CD4-positive, alpha-beta T cell treated with Interleukin-15 for 1 hour (primary cell): Measurements from ENCODE around the gene RHOBTB3.

Experiments used
- DNase-seq: peaks from one replicate; pipeline ENCODE4 v3.0.0-alpha.2; 2020

RHOBTB3 gene

GRCh38 chr5:95733107-95733665 lies 2.0 kb downstream of the RHOBTB3 start:
- no peak for DNase-seq

DNA sequence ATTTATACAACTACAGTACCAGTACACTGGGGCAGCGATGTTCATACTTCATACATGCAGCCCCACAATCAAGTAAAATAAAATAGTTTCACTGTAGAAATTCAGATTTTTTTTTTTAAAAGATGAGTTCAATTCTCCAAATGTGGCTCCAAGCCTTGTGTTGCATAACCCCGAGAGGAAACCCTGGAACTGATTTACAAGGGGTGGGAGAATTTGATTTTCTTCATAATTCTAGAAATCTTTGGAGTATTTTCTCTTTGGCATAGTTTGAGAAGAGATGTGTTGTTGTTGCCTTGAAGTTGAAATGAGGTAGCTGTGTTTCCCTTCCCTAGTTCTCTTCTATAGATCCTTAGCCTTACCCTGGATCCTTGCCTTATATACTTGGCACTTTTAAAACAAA lies 3.1 kb downstream of the RHOBTB3 start:
- no peak for DNase-seq

GRCh38 chr5:95734906-95735305 lies 3.8 kb downstream of the RHOBTB3 start:
- DNase-seq = no peak

GRCh38 chr5:95735406-95735805 lies 4.3 kb downstream of the RHOBTB3 start:
- no peak for DNase-seq

DNA sequence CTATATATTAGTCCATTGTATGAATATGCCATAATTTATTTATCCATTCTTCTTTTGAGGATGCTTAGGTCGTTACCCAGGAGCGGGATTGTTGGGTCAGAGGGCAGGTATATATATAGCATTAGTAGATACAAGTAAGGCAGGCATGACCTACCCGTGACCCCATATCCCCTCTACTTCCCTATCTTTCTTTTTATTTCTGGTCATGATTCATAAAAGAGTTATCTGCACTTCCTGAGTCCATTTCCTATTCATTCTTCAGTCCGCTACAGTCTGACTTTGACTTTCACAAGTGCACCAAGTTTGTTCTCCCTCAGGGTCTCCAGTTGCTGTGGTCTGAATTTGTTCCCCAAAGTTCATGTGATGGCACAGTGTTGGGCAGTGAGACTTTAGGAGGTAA lies 6.9 kb downstream of the RHOBTB3 start:
- DNase-seq = no peak

DNA sequence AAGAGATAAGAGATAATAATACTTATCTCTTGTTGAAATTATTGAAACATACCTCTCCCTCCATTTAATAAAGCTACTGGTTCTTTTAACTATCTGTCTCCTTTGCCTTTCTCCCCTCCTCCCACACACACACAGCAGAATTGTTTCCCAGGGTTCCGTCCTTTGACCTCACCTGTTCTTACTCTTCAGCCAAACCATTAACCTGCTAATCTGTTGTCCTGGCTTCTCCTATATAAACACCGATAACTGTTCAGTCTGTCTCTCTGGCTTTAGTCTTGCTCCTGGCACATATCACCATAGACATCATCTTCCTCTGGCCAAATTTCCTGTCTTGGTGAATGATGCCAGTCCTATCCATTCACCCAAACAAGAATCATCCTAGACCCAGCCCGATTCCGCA lies 7.7 kb downstream of the RHOBTB3 start:
- DNase-seq = no peak

- DNase-seq = no peak
Measured at GRCh38 chr5:95739857-95740256, 8.7 kb downstream of the RHOBTB3 start.

DNA sequence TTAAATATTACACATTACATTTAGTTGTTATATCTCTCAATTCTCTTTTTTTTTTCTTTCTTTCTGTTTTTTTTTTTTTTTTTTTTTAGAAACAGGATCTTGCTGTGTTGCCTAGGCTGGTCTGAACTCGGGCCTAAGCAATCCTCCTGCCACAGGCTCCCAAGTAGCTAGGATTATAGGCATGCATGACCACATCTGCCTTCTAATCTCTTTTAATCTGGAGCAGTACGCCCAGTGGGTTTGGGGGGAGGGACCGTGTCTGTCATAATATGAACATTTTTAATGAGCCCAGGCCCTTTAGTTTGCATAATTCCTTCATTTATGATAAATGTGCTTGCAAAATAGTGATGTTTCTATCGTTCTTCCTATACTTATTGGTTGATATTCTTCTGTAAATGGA lies 10.3 kb downstream of the RHOBTB3 start:
- DNase-seq = no peak

DNA sequence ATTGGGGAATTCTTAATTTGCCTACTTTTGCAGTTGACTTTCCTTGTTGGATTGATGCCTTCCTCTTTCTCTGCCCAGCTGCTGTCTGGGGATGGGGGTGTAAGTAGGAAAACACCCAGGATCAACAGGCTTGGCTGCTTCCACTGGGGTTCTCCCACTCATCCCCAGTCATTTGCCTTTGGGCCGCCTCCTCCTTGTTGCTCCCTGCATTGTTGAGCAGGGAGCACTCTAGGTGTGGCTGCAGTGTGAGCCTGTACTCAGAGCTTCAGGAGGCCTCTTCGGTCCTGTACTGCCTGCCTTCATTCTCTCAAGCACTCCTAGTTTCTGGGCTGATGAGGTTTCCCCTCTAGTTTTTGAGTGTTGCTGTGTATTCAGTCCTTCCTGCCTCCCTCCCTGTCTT lies 12.1 kb downstream of the RHOBTB3 start:
- no peak for DNase-seq

DNA sequence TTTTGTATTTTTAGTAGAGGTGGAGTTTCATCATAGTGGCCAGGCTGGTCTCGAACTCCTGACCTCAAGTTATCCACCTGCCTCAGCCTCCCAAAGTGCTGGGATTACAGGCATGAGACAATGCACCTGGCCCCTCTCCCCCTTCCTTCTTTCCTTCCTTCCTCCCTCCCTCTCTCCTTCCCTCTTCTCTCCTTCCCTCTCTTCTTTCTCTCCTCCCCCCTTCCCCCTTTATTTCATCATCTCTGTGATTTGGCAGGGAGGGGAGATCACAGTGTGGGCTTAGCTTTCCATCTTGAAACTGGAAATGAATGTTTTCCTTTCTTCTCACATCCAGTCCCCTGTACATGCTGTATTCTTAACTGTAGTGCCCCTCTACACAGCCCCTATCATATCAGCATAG lies 12.7 kb downstream of the RHOBTB3 start:
- DNase-seq = no peak

DNA sequence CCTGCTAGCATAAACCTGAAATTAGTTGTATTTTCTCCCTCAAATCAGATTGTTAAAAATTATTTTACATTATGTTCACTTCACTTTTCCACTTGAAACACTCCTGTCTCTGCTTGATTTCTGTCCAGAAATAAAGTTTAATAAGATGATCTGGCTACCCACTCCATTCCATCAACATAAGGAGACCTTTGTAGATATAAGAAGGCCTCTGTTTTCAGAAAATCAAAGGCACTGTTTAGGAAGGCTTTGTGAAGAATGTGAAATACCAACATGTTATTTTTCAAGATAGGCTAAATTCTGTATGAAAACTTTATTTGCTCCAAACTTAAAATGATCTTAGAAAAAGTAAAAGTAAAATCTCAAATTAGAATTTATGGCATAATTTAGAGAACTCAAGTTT lies 15.1 kb downstream of the RHOBTB3 start:
- DNase-seq = no peak

- no peak for DNase-seq
Measured at GRCh38 chr5:95746722-95747679, 15.9 kb downstream of the RHOBTB3 start.

- DNase-seq = no peak
Measured at GRCh38 chr5:95748133-95748532, 17.0 kb downstream of the RHOBTB3 start.

DNA sequence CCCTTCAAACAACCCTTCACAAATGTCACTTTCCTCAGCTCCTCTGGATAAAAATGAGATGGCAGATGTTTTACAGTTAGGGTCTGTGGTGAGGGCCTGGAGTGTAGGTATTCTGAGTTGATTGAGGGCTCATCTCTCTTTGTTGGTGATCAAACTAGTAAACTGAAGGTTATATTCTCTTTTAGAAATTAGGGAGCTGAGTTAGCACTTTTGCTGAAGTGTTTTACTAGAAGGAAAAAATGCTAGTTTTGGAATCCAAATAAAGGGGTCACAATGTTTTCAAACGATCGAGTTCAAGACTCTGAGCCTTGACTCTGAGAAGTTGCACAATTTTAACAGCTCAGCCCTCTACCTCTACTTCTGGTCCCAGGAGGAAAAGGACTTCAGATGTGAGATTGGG lies 23.4 kb downstream of the RHOBTB3 start:
- DNase-seq = no peak

DNA sequence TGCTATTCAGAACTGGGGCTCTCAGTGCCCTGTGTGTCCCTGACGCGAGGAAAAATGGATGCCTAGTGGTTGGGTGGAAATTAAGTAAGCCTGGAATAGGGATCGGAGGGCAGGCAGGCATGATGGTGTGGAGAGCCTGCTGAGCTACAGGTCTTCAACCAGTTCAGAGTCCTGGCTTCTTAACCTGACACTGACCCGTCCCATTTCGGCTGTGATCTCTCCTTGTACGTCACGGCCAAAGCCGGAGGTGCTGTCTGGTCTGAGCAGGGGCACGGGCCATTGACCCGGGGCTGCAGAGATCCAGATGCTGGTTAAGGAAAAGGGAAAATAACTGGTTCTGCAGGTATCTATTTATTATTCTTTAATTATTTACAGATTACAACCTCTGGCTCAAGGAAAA lies 27.9 kb downstream of the RHOBTB3 start:
- DNase-seq = no peak

- DNase-seq = no peak
Measured at GRCh38 chr5:95759634-95760033, 28.5 kb downstream of the RHOBTB3 start.

DNA sequence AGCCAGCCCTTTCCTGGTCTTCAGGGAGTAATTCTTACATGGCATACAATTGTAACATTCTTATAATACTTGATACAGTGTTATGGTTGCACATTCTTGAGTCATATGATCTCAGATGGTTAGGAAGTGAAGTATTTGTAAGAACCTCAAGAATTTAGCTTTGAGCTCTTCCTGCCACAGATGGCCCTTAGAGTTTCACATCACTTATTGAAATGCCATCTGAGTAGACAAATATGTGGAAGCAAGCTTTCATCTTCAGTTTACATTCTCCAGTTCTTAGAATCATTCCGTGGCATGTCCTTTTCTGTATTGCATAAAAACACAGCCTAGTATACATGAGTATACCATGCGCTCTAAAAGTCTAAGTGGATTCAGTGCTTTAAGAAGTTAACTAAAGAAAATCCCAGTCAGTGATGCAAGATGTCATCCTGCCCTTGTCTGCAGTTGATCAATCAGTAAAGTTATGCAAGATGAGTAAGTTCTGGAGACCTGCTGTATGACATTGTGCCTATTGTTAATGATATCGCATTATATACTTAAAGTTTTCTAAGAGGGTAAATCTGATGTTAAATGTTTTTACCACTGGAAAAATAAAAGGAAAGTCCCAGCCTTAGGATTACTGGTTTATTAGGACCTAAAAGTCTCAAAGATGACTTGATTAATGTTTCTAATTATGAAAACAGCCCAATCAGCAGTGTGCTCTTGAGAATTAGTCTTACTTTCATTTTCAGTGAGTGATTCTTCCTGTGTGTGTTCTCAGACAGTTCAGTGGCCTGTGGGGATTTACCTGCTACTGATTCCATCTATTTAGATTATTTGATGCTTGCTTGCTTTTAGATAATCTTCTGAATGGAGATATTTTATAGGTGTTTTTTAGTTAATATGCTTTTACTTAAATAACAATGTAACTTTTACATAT lies 29.4 kb downstream of the RHOBTB3 start:
- no peak for DNase-seq

GRCh38 chr5:95761771-95762651 lies 30.9 kb downstream of the RHOBTB3 start:
- no peak for DNase-seq

- no peak for DNase-seq
Measured at GRCh38 chr5:95762652-95763041, 31.5 kb downstream of the RHOBTB3 start.

DNA sequence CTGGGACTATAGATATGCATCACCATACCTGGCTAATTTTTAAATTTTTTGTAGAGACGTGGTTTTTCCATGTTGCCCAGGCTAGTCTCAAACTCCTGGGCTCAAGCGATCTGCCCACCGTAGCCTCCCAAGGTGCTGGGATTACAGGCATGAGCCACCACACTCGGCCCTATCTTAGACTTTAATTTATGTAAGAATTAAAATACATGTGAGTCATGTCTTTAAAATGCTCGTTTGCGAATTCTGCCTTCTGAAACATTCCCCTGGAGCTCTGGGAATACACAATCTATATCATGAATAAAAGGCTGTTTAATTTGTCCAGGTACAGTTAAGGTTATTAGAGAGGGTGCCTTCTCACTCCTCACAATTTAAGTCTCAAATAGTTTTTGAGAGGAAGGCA lies 32.8 kb downstream of the RHOBTB3 start:
- DNase-seq = no peak

DNA sequence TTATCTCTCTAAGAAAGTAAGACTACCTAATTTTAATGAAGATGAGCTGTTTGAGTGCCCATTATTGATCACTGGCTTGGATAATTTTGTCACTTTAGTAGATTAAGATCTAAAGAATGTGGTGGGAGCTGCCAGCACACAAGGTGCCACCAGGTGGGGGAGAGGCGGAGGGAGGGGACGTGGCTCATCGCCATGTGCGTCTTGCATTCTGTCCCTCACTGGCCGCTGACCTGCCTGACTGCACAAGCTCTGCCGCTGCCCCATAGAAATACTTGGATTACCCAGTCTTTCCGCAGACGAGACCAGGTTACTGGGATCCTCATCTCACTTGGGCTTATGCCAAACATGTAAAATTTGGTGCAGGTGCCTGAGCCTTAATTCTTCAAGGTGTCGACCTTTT lies 37.6 kb downstream of the RHOBTB3 start:
- no peak for DNase-seq
